Gastroesophageal sphincter (tissue), 3 donors: Measurements from ENCODE around the gene CAPZB.

Experiments used
- EP300 ChIP-seq: sonication (generic); formaldehyde crosslinking; IDR thresholded peaks from one replicate; pipeline ENCODE4 v1.6.1; 2017; ENCODE audit warnings: antibody characterized with exemption, mild to moderate bottlenecking
- POLR2A ChIP-seq, 2 donors: fragments of 450-650 bp; IDR thresholded peaks; one replicate each; pipeline ENCODE4 v1.6.1; 2017; ENCODE audit warnings: antibody characterized with exemption in 2 of 2, mild to moderate bottlenecking in 2 of 2, moderate library complexity in 1 of 2
- POLR2AphosphoS5 ChIP-seq: sonication (generic); formaldehyde crosslinking; IDR thresholded peaks from one replicate; pipeline ENCODE4 v1.6.1; 2017; ENCODE audit warnings: antibody characterized with exemption
- TF ChIP-seq, protein P1 (sequence below), 4 experiments: fragments of 200-600 bp in 2 of 4; fragments of 450-650 bp in 2 of 4; sonication (generic) in 1 of 4; IDR thresholded peaks; one replicate each; pipeline ENCODE4 v1.5.1; 2017 to 2019; ENCODE audit warnings: antibody characterized with exemption in 4 of 4, mild to moderate bottlenecking in 2 of 4, moderate library complexity in 2 of 4

DNA sequence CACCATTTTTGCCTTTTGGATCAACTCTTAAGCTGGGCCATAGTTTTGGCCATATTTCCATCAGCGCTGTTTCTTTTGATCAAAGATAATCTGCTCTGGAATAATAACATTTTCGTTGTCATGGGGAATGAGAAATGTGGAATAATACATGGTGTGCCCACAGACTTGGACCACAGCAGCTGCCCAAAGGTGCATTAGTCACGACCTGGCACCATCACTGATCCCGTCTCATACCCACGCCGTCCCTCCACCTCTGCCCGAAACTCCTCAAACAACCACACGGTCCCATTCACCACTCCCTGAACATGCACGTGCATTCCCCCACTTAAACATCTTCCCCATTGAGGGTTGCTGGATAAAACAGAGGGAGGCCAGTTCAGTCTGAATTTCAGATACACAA lies 96.4 kb downstream of the CAPZB start:
- TF ChIP-seq POLR2AphosphoS5 (no peak), POLR2A (IDR thresholded peaks at IDR 0.05) (no peak), EP300 (no peak)
- TF ChIP-seq, protein P1, sequence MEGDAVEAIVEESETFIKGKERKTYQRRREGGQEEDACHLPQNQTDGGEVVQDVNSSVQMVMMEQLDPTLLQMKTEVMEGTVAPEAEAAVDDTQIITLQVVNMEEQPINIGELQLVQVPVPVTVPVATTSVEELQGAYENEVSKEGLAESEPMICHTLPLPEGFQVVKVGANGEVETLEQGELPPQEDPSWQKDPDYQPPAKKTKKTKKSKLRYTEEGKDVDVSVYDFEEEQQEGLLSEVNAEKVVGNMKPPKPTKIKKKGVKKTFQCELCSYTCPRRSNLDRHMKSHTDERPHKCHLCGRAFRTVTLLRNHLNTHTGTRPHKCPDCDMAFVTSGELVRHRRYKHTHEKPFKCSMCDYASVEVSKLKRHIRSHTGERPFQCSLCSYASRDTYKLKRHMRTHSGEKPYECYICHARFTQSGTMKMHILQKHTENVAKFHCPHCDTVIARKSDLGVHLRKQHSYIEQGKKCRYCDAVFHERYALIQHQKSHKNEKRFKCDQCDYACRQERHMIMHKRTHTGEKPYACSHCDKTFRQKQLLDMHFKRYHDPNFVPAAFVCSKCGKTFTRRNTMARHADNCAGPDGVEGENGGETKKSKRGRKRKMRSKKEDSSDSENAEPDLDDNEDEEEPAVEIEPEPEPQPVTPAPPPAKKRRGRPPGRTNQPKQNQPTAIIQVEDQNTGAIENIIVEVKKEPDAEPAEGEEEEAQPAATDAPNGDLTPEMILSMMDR (IDR thresholded peaks at IDR 0.05), result no peak
